ENCODE results near the gene CDH23. TPM values are rescaled to one million over a fixed set of nuclear protein-coding genes. Genes with fewer than 3 reads are reported as not detected.

Gene CDH23
- total and polyA plus RNA-seq, 2 donors from 2014 or later: 1.1 to 6.4 TPM

GRCh38 chr10:71568896-71569492 is 172.3 kb downstream of the CDH23 start:
- FAIRE-seq (no peak), DNase-seq (peak in 1 of 5 donors; percentile 45)
- intact Hi-C loops (cut with DNase I): no loop called here

GRCh38 chr10:71569775-71570588 is 173.3 kb downstream of the CDH23 start:
- H3K27me3 ChIP-seq (ENCODE audit: control insufficient read depth, insufficient read depth, low read length): no peaks in the 10 kb centered on the region
- intact Hi-C loops (cut with DNase I): no loop called here
- peak; percentile 70 to 82 (median 78) for DNase-seq
- TF ChIP-seq CTCF (IDR thresholded peaks at IDR 0.05; ENCODE audit: borderline replicate concordance, extremely low read depth, insufficient read depth): peak; percentile 74
- H3K27ac ChIP-seq (ENCODE audit: low read depth in 2 of 2, low read length in 2 of 2): no peak overlapping the region
- no peak overlapping the region for H3K4me3 ChIP-seq (ENCODE audit: low read length in 3 of 3)
- no peak overlapping the region for H3K9ac ChIP-seq (ENCODE audit: low read length in 3 of 3)
- H3K36me3 ChIP-seq (ENCODE audit: control insufficient read depth in 2 of 3, insufficient read depth in 3 of 3, low read length in 3 of 3): no peaks in the 10 kb centered on the region
- no peak for FAIRE-seq
- no peaks in the 10 kb centered on the region for H3K9me3 ChIP-seq (ENCODE audit: control insufficient read depth in 2 of 3, insufficient read depth in 1 of 3, low read length in 3 of 3)
- no peaks in the 10 kb centered on the region for H3K4me1 ChIP-seq (ENCODE audit: control insufficient read depth in 2 of 3, insufficient read depth in 2 of 3, low read depth in 1 of 3, low read length in 3 of 3)

More at GRCh38 chr10:71568896-71569492, 172.3 kb downstream of the CDH23 start:
- H3K27me3 ChIP-seq (ENCODE audit: control insufficient read depth, insufficient read depth, low read length): no peaks in the 10 kb centered on the region
- no peaks in the 10 kb centered on the region for H3K36me3 ChIP-seq (ENCODE audit: control insufficient read depth in 2 of 3, insufficient read depth in 3 of 3, low read length in 3 of 3)
- H3K27ac ChIP-seq (ENCODE audit: low read depth in 2 of 2, low read length in 2 of 2): no peak overlapping the region
- H3K9me3 ChIP-seq (ENCODE audit: control insufficient read depth in 2 of 3, insufficient read depth in 1 of 3, low read length in 3 of 3): no peaks in the 10 kb centered on the region
- no peak overlapping the region for H3K9ac ChIP-seq (ENCODE audit: low read length in 3 of 3)
- no peaks in the 10 kb centered on the region for H3K4me1 ChIP-seq (ENCODE audit: control insufficient read depth in 2 of 3, insufficient read depth in 2 of 3, low read depth in 1 of 3, low read length in 3 of 3)
- H3K4me3 ChIP-seq (ENCODE audit: low read length in 3 of 3): no peak overlapping the region
- TF ChIP-seq CTCF (IDR thresholded peaks at IDR 0.05; ENCODE audit: borderline replicate concordance, extremely low read depth, insufficient read depth): no peak

GRCh38 chr10:71571460-71572175 is 174.9 kb downstream of the CDH23 start:
- DNase-seq (peak in 1 of 5 donors; percentile 45), FAIRE-seq (no peak)
- no peak overlapping the region for H3K9ac ChIP-seq (ENCODE audit: low read length in 3 of 3)
- no peaks in the 10 kb centered on the region for H3K27me3 ChIP-seq (ENCODE audit: control insufficient read depth, insufficient read depth, low read length)
- intact Hi-C loops (cut with DNase I): no loop called here
- no peak overlapping the region for H3K27ac ChIP-seq (ENCODE audit: low read depth in 2 of 2, low read length in 2 of 2)
- H3K9me3 ChIP-seq (ENCODE audit: control insufficient read depth in 2 of 3, insufficient read depth in 1 of 3, low read length in 3 of 3): no peaks in the 10 kb centered on the region
- no peaks in the 10 kb centered on the region for H3K36me3 ChIP-seq (ENCODE audit: control insufficient read depth in 2 of 3, insufficient read depth in 3 of 3, low read length in 3 of 3)
- no peak overlapping the region for H3K4me3 ChIP-seq (ENCODE audit: low read length in 3 of 3)
- no peak for TF ChIP-seq CTCF (IDR thresholded peaks at IDR 0.05; ENCODE audit: borderline replicate concordance, extremely low read depth, insufficient read depth)
- no peaks in the 10 kb centered on the region for H3K4me1 ChIP-seq (ENCODE audit: control insufficient read depth in 2 of 3, insufficient read depth in 2 of 3, low read depth in 1 of 3, low read length in 3 of 3)

All from kidney (tissue), 14 donors.